GM21423 (cell line): Measurements from ENCODE around the gene FAM124B.
A peak's percentile ranks its signal among the peaks of the same experiment; 100 is the strongest.
"Not testable (repeated sequence)": the region's sequence is repeated elsewhere in the genome, so short reads cannot be mapped to it uniquely, and the experiment has no call there.

ENCODE experiments used
- ATAC-seq: cut with Tn5 transposase; IDR thresholded peaks from one replicate; pipeline ENCODE4 v1.9.1; 2021; ENCODE audit warnings: mild to moderate bottlenecking, moderate library complexity; ENCODE audit not compliant: unreplicated experiment

The FAM124B gene

GRCh38 chr2:224382280-224382647 is 19.6 kb downstream of the FAM124B start:
- not testable (repeated sequence) for ATAC-seq

DNA sequence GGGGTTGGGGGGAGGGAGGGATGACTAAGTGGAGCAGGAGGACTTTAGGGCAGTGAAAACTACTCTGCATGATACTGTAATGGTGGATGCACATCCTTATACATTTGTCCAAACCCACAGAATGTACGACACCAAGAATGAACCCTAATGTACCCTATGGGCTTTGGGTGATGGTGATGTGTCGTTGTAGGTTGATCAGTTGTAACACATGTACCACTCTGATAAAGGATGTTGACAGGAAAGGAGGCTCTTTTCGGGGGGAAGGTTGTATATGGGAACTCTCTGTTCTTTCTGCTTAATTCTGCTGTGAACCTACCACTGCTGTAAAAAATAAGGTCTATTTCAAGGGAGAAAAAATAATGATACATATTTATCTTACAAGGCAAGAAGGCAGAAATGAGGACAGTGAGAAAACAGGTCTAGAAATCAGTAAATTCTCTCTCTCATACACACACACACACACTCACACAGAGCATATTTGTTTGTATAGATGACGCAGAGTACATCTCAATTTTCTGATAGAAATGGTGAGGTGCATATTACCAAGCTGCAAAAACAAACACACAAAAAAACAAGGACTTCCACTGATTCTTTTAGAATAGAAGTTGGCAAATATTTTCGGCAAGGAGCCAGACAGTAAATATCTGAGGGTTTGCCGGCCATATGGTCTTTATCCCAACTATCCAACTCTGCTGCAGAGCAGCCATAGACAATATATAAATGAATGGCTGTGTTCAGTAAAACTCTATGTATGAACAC is 20.2 kb downstream of the FAM124B start:
- ATAC-seq = no peak

- no peak for ATAC-seq
Observed at GRCh38 chr2:224379986-224380385, 21.9 kb downstream of the FAM124B start.

GRCh38 chr2:224379172-224379571 is 22.7 kb downstream of the FAM124B start:
- no peak for ATAC-seq

DNA sequence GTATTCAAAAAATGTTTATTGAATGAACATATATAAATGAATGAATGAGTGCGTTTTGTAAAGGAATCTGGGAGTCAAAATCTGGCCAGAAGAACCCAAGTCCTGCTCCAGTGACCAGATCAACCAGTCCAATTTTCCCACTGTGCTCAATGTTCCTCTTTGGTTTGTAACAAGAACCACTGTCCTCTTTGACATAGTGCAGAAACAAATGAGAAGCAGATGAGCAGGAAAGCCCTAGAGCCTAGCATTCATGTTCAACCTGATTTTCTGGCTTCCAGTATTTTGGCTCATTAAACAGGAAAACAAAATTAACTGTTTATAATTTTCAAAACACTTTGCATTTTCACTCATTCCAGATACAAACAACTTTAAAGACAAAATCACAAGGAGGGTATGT is 23.2 kb downstream of the FAM124B start:
- no peak for ATAC-seq

DNA sequence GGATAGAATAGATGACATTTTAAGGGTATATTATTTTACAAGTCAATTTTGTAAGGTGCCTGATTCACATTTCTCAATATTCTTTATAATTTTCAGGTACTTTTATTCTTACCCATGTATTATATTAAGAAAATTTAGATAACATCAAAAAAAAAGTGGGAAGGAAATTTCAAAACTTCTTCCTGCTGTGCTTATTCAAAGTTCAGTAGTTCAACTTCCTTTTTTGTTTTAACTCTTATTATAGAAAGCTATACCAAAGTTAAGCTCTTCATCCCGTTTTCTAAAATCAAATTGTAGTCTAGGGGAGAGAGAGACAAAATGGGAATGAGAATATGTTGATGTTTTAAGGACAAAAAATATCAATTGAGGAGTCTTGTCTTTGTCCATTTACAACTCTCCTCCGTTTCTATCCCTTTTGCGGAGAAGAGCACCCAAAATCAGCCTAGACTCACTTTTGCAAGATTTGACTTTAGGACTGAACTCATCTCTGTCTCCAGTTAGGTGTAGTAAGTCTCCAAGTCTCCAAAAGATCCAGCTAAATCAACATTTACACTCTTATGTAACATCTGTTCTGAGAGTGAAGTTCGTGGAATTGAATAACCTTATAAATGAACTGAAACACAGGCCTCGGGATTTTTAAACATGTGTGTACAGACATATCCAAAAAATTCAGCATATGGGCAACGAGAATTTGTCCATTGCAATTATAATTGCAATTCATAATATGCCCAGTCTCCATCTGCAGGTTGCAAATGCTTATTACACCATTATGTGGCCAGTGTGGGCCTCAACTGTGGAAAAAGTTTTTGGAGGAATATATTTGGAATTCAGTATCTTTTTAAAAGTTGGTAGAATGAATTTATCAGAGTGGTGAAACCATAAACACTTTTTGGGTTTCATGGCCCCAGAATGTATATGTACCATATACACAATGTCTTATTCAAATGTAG is 23.9 kb downstream of the FAM124B start:
- ATAC-seq = no peak

GRCh38 chr2:224372641-224373040 is 29.3 kb downstream of the FAM124B start:
- ATAC-seq = no peak

GRCh38 chr2:224369028-224369632 is 32.8 kb downstream of the FAM124B start:
- no peak for ATAC-seq

- ATAC-seq = no peak
Observed at GRCh38 chr2:224366267-224366844, 35.6 kb downstream of the FAM124B start.

DNA sequence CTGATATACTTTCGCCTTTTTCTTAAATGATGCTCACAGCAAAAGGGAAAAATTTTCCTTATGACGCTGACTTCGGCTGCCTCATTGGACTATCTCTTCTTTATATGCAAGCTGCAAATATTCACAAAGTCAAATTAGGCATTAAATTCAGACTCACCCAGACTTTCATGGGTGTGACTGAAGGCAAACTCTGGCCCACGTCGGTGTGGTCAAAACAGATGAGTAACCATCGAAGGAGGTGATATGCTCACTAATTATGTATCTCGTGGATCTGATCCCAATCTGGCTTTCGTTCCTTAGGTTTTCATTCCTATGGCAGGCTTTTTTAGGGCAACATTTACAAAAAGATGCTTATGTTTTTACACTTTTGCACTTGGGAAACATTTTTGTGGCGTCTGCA is 36.6 kb downstream of the FAM124B start:
- no peak for ATAC-seq

DNA sequence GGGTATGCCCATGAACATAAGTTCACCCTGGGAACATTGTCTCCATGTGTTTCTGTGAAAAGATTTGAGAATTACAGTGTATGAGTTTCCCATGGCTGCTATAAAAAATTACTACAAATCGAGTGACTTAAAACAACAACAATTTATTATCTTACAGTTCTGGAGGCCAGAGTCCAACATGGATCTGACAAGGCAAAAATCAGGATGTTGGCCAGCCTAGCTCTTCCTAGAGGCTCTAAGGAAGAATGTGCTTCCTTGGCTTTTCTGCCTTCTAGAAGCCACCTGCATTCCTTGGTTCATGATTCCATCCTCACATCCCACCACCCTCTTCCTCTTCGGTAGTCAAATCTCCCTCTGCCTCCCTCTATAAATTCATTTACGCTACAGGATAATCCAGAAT is 38.6 kb downstream of the FAM124B start:
- no peak for ATAC-seq

- no peak for ATAC-seq
Observed at GRCh38 chr2:224362094-224362493, 39.8 kb downstream of the FAM124B start.

DNA sequence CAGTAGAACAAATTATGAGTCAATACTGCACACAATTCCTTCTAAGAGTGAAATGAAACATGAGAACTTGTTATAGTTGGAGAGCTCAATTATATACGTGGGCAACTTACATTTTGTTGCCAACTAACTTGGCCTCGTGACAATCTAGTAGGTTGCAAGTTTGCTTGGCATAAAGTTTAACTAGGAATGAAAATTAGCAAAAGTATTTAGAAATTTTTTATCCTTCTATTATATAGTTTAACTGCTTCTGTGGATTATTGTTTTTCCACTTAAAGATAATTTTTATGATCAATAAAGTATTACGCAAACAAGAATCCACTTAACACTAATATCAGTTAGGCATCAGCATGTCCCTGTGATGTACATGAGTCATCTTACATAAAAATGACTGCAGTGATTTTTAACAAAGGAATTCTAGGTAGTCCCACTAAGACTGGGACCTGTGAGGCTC is 41.1 kb downstream of the FAM124B start:
- no peak for ATAC-seq

GRCh38 chr2:224359569-224359968 is 42.3 kb downstream of the FAM124B start:
- ATAC-seq = no peak

DNA sequence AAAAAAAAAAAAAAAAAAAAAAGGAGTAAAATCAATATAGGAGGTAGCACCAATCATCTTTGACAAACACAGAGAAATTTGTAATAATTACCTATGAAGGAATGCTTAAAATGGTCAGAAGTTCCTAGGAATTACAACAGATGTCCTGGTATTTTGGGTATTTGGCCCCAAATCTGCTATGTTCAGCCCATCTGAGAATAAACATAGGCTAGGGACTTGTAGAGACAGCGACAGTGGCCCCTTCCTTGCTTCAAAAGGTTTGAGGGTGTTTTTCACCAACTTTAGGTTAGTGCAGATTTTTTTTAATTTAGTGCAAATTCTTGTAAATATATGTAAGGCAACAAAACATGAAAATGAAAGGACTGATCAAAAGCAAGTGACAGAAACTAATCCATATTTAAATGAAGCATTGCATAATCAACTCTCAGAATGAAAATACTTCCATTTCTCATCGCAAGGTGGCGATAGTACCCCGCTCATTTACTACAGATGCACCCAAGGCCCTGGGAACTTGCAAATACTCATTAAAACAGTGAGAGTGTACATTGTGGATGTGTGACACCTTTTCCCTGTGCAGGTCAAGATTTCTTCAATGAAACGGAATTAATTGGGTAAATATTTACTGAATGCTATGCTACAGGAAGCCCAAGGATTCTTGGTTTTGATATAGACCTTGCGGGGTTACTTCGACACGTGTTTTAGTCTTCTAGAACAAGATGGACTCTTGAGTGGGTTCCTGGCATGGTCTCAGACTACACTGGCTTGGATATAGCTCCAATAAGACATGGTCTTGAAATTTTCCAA is 44.6 kb downstream of the FAM124B start:
- ATAC-seq = peak; percentile 76

DNA sequence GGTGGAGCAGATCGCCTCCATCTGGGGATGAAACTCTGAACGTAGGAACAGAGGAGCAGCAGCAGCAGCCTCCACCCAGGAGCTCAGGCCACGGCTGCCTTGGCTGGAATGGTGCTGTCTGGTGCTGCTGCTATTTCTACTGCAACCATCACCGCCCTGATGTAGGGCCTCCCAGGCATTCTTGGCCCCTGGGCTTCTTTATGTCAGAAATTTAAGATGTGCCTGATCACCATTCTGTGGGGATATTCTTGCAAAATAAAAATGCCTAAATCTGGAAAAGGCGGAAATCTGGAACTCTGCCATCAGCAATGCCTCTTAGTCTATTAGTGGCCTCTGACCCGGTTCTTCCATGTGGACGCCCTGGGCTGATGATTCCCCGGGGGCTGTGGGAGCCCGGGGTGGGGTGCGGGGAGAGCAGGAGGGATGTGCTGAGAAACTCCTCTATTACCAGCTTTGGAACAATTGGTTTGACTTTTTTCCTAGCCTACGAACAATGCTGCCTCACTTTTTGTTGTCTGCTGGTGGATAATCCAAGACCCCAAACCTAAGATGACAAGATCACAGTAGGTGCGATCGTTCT is 47.2 kb downstream of the FAM124B start:
- ATAC-seq = no peak

DNA sequence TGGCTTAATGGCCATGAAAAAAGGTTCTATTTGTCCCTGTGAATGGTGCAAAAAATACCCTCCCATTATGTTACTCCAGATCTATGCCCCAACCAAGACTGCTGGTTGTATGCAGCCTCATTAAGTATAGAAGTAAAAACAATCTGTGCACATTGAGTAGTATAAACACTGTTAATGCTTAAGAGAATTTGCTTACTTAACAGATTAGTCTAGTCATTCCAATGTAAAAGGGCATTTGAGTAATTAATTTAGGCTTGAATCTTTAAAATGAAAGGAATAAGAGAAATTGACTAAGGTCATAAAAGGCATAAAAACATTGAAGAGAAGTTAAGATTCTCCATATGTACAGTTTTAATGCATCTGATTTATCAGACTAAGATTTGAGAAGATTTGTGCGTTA is 51.2 kb downstream of the FAM124B start:
- no peak for ATAC-seq

GRCh38 chr2:224349396-224349795 is 52.5 kb downstream of the FAM124B start:
- no peak for ATAC-seq

DNA sequence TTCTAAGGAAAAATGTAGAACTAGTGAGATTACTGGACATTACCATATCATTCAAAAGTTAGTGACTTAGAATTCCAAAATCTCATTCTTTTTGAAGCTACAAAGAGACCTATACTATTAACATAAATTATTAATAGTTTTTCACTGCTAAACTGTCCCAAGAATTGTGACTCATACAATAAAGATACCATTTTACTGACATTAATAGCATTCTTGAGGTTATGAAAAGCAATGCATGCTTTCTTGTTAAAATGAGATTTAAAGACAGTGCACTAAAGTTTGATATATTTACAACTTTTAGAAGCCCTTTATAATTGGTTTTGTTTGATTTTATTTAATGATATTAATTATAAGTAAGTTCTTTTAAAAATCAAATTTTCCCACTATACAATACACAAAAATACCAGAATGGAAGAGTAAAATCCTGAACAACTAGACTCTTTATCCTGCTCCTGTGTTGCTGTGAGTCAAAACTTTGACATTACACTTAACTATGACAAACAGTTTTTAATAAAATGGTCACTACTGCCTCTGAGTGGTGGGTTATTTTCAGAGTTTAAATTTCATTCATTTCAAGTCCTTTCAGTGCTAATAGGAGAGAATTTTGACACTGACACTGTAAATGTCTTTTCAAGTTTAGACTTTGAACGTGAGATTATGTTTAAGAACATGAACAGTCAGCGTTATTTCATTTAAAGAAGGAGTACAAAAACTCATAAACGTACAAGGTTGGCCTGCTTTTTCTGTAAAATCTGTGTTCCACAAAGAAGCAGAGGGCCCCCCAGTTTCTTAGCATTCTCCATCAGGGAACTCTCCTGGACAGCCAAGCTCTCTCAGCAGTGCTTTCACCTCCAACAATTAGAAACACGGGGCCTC is 54.5 kb downstream of the FAM124B start:
- ATAC-seq = no peak
